Stimulated activated CD4-positive, alpha-beta T cell treated with anti-CD3 and anti-CD28 coated beads, Interleukin-12 subunit alpha, Interleukin-12 subunit beta, amount 100 ng/mL, for 48 hours (primary cell): Measurements from ENCODE around the gene EAF1.
"Not testable (repeated sequence)": the region's sequence is repeated elsewhere in the genome, so short reads cannot be mapped to it uniquely, and the experiment has no call there.

Source experiments
- DNase-seq, 3 donors: peaks; one replicate each; pipeline ENCODE4 v3.0.0-alpha.2; 2020; ENCODE audit warnings: low read depth in 2 of 3, low spot score in 1 of 3

Gene EAF1

GRCh38 chr3:15405448-15406050 is 21.8 kb upstream of the EAF1 start:
- DNase-seq = no peak

- no peak for DNase-seq
These were observed 18.2 kb upstream of the EAF1 start for GRCh38 chr3:15409239-15409638.

DNA sequence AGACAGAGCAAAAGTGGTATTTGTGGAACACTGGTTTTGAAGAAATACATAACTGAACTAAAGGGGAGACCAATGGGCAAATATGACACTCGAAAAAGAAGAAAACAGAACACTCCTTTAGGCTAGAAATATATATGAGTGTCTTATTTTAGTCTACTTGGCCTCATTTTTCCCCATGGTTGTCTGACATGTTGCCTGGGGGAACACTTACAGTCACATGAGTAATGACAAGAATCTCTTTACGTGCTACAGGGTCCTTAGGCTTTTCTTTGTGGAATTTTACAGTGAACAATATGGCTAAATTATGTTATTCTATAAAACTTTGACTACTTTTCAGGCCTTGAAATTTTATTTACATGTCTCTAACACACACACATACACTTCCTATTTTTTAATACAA is 17.6 kb upstream of the EAF1 start:
- DNase-seq = no peak

GRCh38 chr3:15410966-15411365 is 16.4 kb upstream of the EAF1 start:
- DNase-seq = not testable (repeated sequence)

DNA sequence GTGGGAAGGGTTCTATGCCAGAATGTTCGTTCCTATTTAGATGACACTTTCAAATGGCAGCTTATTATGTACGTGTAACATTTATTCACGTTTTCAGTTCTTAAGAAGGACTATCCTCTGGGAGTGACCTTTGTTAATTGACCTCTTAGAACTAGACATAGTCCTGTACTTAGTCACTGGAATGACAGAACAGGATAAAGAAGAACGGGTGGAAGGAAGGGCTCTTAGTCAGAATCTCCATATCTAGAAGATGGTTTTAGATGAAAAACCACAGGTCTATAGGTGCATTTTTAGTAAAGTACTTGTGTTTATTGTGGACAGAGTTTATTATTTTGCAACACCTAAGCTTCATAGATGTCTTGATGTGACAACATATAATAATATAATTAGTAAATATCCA is 6.5 kb upstream of the EAF1 start:
- DNase-seq = no peak

- DNase-seq = no peak
These were observed 749 bp upstream of the EAF1 start for GRCh38 chr3:15426579-15427118.

GRCh38 chr3:15427981-15428380 is 583 bp downstream of the EAF1 start:
- no peak for DNase-seq

DNA sequence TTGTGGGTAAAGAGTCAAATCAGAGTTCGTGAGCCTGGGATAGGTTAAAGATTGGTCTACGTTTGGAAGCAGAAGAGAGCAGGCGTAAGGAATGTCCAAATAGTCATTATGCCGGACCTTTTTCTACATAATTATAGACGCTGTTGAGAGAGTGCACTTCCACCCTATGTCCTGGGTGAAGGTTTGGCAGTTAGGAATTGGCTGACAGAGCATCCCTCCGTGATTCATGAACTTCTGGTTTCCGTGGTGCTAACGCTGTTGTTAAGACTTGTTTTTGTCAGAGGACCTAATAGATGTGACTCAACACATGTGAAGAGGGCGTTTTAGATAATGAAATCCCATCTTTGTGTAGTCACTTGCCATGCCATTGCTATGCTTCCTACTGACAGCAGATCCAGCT is 1.1 kb downstream of the EAF1 start:
- DNase-seq = peak; percentile 10 to 19 (median 14)

DNA sequence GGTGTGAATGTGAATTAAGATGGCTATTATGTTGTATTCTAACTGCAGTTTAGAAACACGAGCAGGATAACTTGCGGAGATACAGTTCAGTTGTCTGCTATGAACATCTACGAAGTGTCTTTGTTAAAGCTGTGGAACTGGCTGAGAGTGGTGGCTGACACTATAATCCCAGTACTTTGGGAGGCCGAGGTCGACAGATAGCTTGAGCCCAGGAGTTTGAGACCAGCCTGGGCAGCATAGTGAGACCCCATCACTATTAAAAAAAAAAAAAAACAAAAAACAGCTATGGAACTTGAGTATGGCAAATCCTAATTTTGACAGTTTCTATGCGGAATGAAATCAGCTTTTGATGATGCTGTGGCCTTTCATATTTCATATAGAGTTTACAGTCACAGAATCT is 1.7 kb downstream of the EAF1 start:
- no peak for DNase-seq

- DNase-seq = no peak
These were observed 3.2 kb downstream of the EAF1 start for GRCh38 chr3:15430624-15431023.

DNA sequence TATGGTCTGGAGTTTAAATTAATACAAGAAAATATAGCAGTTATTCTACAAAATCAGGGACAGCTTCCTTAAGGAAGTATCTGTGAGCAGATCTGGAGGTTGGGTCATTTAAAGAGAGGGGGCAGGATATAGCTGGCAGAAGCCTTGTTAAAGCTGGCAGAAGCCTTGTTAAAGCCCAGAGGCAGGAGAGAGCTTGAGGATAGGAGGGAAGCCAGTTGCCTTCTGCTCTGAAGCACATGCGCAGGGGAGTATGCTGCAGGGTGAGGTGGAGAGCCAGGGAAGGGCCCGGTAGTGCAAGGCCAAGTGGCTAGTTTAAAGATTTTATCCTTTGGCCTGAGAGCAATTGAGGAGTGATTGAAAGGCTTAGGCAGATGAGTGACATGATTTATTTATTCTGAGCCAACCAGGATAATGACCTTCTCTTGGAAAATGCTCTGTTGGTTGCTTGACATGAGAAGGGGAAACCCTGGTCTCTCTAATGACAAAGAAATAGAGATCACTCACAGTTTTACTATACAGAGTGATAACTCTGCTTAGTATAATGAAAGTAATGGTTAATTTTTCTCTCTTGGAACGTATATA is 3.9 kb downstream of the EAF1 start:
- no peak for DNase-seq

GRCh38 chr3:15433531-15433930 is 6.1 kb downstream of the EAF1 start:
- no peak for DNase-seq

GRCh38 chr3:15434756-15435155 is 7.4 kb downstream of the EAF1 start:
- DNase-seq = no peak

- no peak for DNase-seq
These were observed 8.8 kb downstream of the EAF1 start for GRCh38 chr3:15436246-15436645.

DNA sequence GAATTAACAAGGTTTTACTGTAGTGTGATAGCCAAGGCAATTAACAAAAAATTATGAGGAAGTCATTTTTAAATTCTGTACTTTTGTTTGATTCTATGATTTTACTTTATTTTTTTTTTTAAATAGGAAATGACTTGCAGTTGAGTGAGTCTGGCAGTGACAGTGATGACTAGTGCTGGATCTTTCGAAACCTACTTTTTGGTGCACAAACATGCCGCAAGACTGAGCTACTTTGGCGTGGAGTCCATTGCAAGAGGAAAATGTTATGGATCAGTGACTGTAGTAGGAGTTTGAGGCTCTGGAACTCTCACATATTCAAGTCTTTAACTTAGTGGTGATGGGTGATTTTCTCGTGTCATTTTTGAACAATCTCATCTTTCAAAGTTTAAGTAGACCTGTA is 11.6 kb downstream of the EAF1 start:
- DNase-seq = no peak

GRCh38 chr3:15439476-15439875 is 12.1 kb downstream of the EAF1 start:
- DNase-seq = no peak

- no peak for DNase-seq
These were observed 13.5 kb downstream of the EAF1 start for GRCh38 chr3:15440891-15441290.

DNA sequence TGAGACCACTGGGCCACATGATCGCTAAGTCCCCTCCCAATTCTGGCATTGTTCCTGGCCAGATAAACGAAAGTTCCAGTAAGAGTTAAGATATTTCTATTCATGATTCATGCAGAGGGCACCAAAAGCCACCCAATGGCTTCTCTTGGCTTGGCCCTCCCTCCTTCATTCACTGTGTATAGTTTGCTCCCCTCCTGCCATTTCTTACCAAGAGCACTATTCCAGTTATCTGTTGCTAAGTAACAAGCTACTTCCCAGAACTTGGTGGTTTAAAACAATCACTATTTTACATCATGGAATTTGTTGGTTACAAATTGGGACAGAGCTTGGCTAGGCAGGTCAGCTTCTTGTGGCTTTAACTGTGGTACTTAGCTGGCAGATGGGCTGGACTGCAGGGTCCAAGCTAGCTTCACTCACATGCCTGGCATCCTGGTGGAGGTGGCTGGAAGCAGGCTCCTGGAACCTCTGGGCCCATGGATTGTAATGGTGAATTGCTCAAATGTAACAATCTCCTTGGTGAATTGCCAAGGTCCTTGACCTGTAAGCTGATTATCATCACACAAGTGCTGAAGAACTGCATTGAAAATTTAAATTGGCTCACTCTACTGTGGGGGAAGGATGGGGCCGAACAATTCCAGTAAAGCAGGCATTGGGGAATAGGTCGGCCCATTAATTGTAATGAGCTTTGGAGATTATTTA is 16.6 kb downstream of the EAF1 start:
- no peak for DNase-seq

DNA sequence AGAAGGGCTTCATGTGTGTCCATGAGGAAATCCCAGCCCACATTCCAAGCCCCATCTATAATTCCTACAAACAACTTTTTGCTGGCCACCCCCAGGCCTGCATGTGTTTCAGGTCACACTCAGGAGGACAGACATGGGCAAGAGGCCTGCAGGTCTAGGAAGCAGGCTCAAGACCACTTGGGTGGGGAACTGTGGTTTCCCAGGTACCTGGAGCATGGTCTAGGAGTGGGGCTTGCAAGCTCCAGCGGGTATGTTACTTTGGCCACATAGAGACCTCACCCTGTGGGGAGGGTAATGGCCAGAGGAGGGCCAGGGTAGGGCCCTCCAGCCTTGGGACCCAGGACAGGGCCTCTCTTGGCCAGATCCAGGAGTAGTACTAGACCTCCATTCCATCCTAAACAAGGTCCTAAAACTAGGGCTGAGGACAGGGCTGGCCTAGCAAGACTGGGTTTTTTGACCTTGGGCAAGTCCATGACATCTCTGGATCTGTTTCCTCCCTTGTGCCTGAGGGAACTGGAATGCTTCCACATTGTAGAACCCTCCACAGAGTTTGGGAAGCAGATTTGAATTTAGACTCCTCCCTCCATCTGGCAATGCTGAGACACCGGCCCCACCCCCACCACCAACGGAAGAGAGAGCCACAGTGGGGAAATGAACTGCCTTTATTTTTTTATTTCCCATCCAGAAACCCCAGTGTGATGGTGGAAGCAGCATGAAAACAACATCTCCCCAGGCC is 22.3 kb downstream of the EAF1 start:
- DNase-seq = no peak

GRCh38 chr3:15450438-15451215 is 23.2 kb downstream of the EAF1 start:
- DNase-seq = no peak
